Measurements from ENCODE around the gene ASS1. TPM values are rescaled to one million over a fixed set of nuclear protein-coding genes. Genes with fewer than 3 reads are reported as not detected.

Gene ASS1
- total and polyA plus RNA-seq, 2 of the 13 experiments (the other 11 are each of a cell fraction or from before 2014, with no cell fraction given) = 77.6 to 122 TPM

GRCh38 chr9:130499804-130500263, 55.1 kb downstream of the ASS1 start (continued):
- no peak for TF ChIP-seq ZSCAN25 (CRISPR knock-in tag; IDR thresholded peaks at IDR 0.05)
- TF ChIP-seq SMAD1 (CRISPR knock-in tag; IDR thresholded peaks at IDR 0.05; ENCODE audit: borderline replicate concordance, low read depth) = no peak
- TF ChIP-seq GTF3A (CRISPR knock-in tag; conservative IDR thresholded peaks at IDR 0.05) = no peak
- TF ChIP-seq, protein P1, sequence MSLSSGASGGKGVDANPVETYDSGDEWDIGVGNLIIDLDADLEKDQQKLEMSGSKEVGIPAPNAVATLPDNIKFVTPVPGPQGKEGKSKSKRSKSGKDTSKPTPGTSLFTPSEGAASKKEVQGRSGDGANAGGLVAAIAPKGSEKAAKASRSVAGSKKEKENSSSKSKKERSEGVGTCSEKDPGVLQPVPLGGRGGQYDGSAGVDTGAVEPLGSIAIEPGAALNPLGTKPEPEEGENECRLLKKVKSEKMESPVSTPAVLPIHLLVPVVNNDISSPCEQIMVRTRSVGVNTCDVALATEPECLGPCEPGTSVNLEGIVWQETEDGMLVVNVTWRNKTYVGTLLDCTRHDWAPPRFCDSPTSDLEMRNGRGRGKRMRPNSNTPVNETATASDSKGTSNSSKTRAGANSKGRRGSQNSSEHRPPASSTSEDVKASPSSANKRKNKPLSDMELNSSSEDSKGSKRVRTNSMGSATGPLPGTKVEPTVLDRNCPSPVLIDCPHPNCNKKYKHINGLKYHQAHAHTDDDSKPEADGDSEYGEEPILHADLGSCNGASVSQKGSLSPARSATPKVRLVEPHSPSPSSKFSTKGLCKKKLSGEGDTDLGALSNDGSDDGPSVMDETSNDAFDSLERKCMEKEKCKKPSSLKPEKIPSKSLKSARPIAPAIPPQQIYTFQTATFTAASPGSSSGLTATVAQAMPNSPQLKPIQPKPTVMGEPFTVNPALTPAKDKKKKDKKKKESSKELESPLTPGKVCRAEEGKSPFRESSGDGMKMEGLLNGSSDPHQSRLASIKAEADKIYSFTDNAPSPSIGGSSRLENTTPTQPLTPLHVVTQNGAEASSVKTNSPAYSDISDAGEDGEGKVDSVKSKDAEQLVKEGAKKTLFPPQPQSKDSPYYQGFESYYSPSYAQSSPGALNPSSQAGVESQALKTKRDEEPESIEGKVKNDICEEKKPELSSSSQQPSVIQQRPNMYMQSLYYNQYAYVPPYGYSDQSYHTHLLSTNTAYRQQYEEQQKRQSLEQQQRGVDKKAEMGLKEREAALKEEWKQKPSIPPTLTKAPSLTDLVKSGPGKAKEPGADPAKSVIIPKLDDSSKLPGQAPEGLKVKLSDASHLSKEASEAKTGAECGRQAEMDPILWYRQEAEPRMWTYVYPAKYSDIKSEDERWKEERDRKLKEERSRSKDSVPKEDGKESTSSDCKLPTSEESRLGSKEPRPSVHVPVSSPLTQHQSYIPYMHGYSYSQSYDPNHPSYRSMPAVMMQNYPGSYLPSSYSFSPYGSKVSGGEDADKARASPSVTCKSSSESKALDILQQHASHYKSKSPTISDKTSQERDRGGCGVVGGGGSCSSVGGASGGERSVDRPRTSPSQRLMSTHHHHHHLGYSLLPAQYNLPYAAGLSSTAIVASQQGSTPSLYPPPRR (CRISPR knock-in tag; IDR thresholded peaks at IDR 0.05; ENCODE audit: borderline replicate concordance) = no peak
- no peak for TF ChIP-seq ZNF816 (CRISPR knock-in tag; IDR thresholded peaks at IDR 0.05; ENCODE audit: borderline replicate concordance)
- no peak for TF ChIP-seq PAWR (CRISPR knock-in tag; IDR thresholded peaks at IDR 0.05; ENCODE audit: borderline replicate concordance)
- TF ChIP-seq, protein P2, sequence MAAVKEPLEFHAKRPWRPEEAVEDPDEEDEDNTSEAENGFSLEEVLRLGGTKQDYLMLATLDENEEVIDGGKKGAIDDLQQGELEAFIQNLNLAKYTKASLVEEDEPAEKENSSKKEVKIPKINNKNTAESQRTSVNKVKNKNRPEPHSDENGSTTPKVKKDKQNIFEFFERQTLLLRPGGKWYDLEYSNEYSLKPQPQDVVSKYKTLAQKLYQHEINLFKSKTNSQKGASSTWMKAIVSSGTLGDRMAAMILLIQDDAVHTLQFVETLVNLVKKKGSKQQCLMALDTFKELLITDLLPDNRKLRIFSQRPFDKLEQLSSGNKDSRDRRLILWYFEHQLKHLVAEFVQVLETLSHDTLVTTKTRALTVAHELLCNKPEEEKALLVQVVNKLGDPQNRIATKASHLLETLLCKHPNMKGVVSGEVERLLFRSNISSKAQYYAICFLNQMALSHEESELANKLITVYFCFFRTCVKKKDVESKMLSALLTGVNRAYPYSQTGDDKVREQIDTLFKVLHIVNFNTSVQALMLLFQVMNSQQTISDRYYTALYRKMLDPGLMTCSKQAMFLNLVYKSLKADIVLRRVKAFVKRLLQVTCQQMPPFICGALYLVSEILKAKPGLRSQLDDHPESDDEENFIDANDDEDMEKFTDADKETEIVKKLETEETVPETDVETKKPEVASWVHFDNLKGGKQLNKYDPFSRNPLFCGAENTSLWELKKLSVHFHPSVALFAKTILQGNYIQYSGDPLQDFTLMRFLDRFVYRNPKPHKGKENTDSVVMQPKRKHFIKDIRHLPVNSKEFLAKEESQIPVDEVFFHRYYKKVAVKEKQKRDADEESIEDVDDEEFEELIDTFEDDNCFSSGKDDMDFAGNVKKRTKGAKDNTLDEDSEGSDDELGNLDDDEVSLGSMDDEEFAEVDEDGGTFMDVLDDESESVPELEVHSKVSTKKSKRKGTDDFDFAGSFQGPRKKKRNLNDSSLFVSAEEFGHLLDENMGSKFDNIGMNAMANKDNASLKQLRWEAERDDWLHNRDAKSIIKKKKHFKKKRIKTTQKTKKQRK (IDR thresholded peaks at IDR 0.05; ENCODE audit: low read length) = no peak
- TF ChIP-seq, protein P3, sequence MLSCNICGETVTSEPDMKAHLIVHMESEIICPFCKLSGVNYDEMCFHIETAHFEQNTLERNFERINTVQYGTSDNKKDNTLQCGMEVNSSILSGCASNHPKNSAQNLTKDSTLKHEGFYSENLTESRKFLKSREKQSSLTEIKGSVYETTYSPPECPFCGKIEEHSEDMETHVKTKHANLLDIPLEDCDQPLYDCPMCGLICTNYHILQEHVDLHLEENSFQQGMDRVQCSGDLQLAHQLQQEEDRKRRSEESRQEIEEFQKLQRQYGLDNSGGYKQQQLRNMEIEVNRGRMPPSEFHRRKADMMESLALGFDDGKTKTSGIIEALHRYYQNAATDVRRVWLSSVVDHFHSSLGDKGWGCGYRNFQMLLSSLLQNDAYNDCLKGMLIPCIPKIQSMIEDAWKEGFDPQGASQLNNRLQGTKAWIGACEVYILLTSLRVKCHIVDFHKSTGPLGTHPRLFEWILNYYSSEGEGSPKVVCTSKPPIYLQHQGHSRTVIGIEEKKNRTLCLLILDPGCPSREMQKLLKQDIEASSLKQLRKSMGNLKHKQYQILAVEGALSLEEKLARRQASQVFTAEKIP (CRISPR knock-in tag; IDR thresholded peaks at IDR 0.05; ENCODE audit: borderline replicate concordance) = no peak
- TF ChIP-seq TSC22D2 (CRISPR knock-in tag; IDR thresholded peaks at IDR 0.05; ENCODE audit: borderline replicate concordance) = no peak
- TF ChIP-seq, protein P4, sequence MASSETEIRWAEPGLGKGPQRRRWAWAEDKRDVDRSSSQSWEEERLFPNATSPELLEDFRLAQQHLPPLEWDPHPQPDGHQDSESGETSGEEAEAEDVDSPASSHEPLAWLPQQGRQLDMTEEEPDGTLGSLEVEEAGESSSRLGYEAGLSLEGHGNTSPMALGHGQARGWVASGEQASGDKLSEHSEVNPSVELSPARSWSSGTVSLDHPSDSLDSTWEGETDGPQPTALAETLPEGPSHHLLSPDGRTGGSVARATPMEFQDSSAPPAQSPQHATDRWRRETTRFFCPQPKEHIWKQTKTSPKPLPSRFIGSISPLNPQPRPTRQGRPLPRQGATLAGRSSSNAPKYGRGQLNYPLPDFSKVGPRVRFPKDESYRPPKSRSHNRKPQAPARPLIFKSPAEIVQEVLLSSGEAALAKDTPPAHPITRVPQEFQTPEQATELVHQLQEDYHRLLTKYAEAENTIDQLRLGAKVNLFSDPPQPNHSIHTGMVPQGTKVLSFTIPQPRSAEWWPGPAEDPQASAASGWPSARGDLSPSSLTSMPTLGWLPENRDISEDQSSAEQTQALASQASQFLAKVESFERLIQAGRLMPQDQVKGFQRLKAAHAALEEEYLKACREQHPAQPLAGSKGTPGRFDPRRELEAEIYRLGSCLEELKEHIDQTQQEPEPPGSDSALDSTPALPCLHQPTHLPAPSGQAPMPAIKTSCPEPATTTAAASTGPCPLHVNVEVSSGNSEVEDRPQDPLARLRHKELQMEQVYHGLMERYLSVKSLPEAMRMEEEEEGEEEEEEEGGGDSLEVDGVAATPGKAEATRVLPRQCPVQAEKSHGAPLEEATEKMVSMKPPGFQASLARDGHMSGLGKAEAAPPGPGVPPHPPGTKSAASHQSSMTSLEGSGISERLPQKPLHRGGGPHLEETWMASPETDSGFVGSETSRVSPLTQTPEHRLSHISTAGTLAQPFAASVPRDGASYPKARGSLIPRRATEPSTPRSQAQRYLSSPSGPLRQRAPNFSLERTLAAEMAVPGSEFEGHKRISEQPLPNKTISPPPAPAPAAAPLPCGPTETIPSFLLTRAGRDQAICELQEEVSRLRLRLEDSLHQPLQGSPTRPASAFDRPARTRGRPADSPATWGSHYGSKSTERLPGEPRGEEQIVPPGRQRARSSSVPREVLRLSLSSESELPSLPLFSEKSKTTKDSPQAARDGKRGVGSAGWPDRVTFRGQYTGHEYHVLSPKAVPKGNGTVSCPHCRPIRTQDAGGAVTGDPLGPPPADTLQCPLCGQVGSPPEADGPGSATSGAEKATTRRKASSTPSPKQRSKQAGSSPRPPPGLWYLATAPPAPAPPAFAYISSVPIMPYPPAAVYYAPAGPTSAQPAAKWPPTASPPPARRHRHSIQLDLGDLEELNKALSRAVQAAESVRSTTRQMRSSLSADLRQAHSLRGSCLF (CRISPR knock-in tag; IDR thresholded peaks at IDR 0.05; ENCODE audit: borderline replicate concordance) = no peak
- TF ChIP-seq CSRNP2 (CRISPR knock-in tag; conservative IDR thresholded peaks at IDR 0.05; ENCODE audit: low read depth) = no peak

Measured in HepG2 (cell line).